ENCODE data around the gene NFKB1.

Gene NFKB1

GRCh38 chr4:102533348-102533747, 32.2 kb downstream of the NFKB1 start:
- peaks cover 68% of the 10 kb centered on the region for H3K36me3 ChIP-seq (ENCODE audit: insufficient read depth, low read length)
- no peaks in the 10 kb centered on the region for H4K20me1 ChIP-seq (ENCODE audit: insufficient read depth, low read length)
- H3K4me2 ChIP-seq (ENCODE audit: low read length), result no peak overlapping the region
- H3K9ac ChIP-seq (ENCODE audit: low read length), result no peak overlapping the region
- TF ChIP-seq CTCF (IDR thresholded peaks at IDR 0.05; ENCODE audit: low read length) (no peak), EZH2 (IDR thresholded peaks at IDR 0.05; ENCODE audit: borderline replicate concordance, low read length) (no peak)
- H3K4me1 ChIP-seq (ENCODE audit: insufficient read depth, low read length, severe bottlenecking), result peaks cover 4% of the 10 kb centered on the region
- no peaks in the 10 kb centered on the region for H3K9me2 ChIP-seq (ENCODE audit: low read depth, low read length)
- H3K27ac ChIP-seq (ENCODE audit: low read depth, low read length, poor library complexity, severe bottlenecking), result no peak overlapping the region
- H3K79me2 ChIP-seq (ENCODE audit: insufficient read depth, low read length), result no peaks in the 10 kb centered on the region; the same call in 1 of the 2 replicates
- H3K4me3 ChIP-seq (ENCODE audit: low read depth, low read length, poor library complexity, severe bottlenecking), result no peak overlapping the region
- H3K27me3 ChIP-seq (ENCODE audit: insufficient read depth, low read length), result no peaks in the 10 kb centered on the region
- H3F3A ChIP-seq (ENCODE audit: insufficient read depth, low read length), result no peaks in the 10 kb centered on the region
- H3K9me3 ChIP-seq (ENCODE audit: low read length), result no peaks in the 10 kb centered on the region
- no peak overlapping the region for H2AFZ ChIP-seq (ENCODE audit: low read length)

- Histone ChIP-seq H3K9ac (ENCODE audit: low read length) (no peak overlapping the region), H3K79me2 (ENCODE audit: insufficient read depth, low read length) (no peaks in the 10 kb centered on the region; the same call in 1 of the 2 replicates), H3K27me3 (ENCODE audit: insufficient read depth, low read length) (no peaks in the 10 kb centered on the region), H3K4me2 (ENCODE audit: low read length) (no peak overlapping the region), H3K4me3 (ENCODE audit: low read depth, low read length, poor library complexity, severe bottlenecking) (no peak overlapping the region), H3K4me1 (ENCODE audit: insufficient read depth, low read length, severe bottlenecking) (no peaks in the 10 kb centered on the region), H3F3A (ENCODE audit: insufficient read depth, low read length) (no peaks in the 10 kb centered on the region), H3K36me3 (ENCODE audit: insufficient read depth, low read length) (peaks cover 68% of the 10 kb centered on the region), H3K27ac (ENCODE audit: low read depth, low read length, poor library complexity, severe bottlenecking) (no peak overlapping the region), H3K9me2 (ENCODE audit: low read depth, low read length) (no peaks in the 10 kb centered on the region), H3K9me3 (ENCODE audit: low read length) (no peaks in the 10 kb centered on the region), H4K20me1 (ENCODE audit: insufficient read depth, low read length) (no peaks in the 10 kb centered on the region), H2AFZ (ENCODE audit: low read length) (no peak overlapping the region)
- TF ChIP-seq EZH2 (IDR thresholded peaks at IDR 0.05; ENCODE audit: borderline replicate concordance, low read length), result no peak
- TF ChIP-seq CTCF (IDR thresholded peaks at IDR 0.05; ENCODE audit: low read length), result no peak
These were observed 32.7 kb downstream of the NFKB1 start for GRCh38 chr4:102533904-102534303.

- Histone ChIP-seq H3K9me2 (ENCODE audit: low read depth, low read length) (no peaks in the 10 kb centered on the region), H2AFZ (ENCODE audit: low read length) (no peak overlapping the region), H3K9ac (ENCODE audit: low read length) (no peak overlapping the region), H3K27me3 (ENCODE audit: insufficient read depth, low read length) (no peaks in the 10 kb centered on the region), H4K20me1 (ENCODE audit: insufficient read depth, low read length) (no peaks in the 10 kb centered on the region), H3K36me3 (ENCODE audit: insufficient read depth, low read length) (peaks cover 64% of the 10 kb centered on the region), H3K27ac (ENCODE audit: low read depth, low read length, poor library complexity, severe bottlenecking) (no peak overlapping the region), H3K9me3 (ENCODE audit: low read length) (no peaks in the 10 kb centered on the region), H3K4me2 (ENCODE audit: low read length) (no peak overlapping the region), H3F3A (ENCODE audit: insufficient read depth, low read length) (no peaks in the 10 kb centered on the region), H3K4me3 (ENCODE audit: low read depth, low read length, poor library complexity, severe bottlenecking) (no peak overlapping the region), H3K4me1 (ENCODE audit: insufficient read depth, low read length, severe bottlenecking) (no peaks in the 10 kb centered on the region), H3K79me2 (ENCODE audit: insufficient read depth, low read length) (no peaks in the 10 kb centered on the region; the same call in 1 of the 2 replicates)
- TF ChIP-seq CTCF (IDR thresholded peaks at IDR 0.05; ENCODE audit: low read length) (no peak), EZH2 (IDR thresholded peaks at IDR 0.05; ENCODE audit: borderline replicate concordance, low read length) (no peak)
These were observed 33.7 kb downstream of the NFKB1 start for GRCh38 chr4:102534845-102535244.
